Measurements from ENCODE around the gene ITPR1.

DNA sequence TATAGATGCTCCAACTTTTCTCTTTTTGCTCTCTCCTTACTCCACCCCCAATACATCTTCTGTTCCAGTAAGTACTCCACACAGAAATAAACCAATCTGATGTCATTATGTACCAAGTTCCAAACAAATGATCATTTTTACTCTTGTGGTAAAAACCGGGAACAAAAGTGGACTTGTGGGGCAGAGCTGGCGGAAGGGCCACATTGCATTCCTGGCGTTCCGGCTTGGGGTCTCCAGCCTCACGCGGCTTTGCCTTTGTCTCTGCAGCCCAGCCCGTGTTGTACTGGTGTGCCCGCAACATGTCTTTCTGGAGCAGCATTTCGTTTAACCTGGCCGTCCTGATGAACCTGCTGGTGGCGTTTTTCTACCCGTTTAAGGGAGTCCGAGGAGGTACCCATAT, 301.6 kb downstream of the ITPR1 start:
- TF ChIP-seq, protein P1, sequence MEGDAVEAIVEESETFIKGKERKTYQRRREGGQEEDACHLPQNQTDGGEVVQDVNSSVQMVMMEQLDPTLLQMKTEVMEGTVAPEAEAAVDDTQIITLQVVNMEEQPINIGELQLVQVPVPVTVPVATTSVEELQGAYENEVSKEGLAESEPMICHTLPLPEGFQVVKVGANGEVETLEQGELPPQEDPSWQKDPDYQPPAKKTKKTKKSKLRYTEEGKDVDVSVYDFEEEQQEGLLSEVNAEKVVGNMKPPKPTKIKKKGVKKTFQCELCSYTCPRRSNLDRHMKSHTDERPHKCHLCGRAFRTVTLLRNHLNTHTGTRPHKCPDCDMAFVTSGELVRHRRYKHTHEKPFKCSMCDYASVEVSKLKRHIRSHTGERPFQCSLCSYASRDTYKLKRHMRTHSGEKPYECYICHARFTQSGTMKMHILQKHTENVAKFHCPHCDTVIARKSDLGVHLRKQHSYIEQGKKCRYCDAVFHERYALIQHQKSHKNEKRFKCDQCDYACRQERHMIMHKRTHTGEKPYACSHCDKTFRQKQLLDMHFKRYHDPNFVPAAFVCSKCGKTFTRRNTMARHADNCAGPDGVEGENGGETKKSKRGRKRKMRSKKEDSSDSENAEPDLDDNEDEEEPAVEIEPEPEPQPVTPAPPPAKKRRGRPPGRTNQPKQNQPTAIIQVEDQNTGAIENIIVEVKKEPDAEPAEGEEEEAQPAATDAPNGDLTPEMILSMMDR (conservative IDR thresholded peaks at IDR 0.05; ENCODE audit: low read depth, low read length) = no peak
- no peak for TF ChIP-seq EZH2 (IDR thresholded peaks at IDR 0.05; ENCODE audit: low read length, unreplicated experiment)
